ENCODE data around the gene FAM181A. TPM values are rescaled to one million over a fixed set of nuclear protein-coding genes. Genes with fewer than 3 reads are reported as not detected.

The FAM181A gene
- total RNA-seq, 2 donors from 2014 or later = not detected

DNA sequence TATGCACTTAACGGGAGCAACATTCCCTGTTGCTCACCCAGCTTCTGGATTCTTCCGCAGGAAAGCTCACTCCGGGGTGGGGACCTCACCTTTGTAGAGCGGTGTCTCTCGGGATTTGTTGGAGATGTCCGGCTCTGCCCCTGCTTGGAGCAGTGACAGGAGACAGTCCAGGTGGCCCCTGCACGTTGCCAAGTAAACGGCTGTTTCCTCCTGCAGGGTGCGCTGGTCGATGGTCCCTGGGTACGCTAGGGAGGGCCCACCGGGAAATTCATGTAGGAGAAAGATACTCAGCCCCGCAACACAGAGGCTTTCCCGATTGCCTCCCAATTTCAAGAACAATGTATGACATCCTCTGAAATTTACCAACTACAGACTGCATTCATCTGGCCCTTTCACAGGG lies 26.1 kb downstream of the FAM181A start:
- no peak for DNase-seq (ENCODE audit: low spot score in 2 of 2)
- Mint-ChIP-seq H3K27ac (no peak overlapping the region), H3K36me3 (peaks cover 10 to 45% of the 10 kb centered on the region in 2 donors), H3K9me3 (no peaks in the 10 kb centered on the region)
- ATAC-seq = no peak

- Mint-ChIP-seq H3K36me3 (peaks cover 10 to 47% of the 10 kb centered on the region in 2 donors), H3K27ac (peak overlapping the region in 1 of 2 donors; percentile 79), H3K9me3 (no peaks in the 10 kb centered on the region)
- ATAC-seq = no peak
- DNase-seq (ENCODE audit: low spot score in 2 of 2) = no peak
Observed at GRCh38 chr14:93953739-93954515, 26.8 kb downstream of the FAM181A start.

- no peak for DNase-seq (ENCODE audit: low spot score in 2 of 2)
- Mint-ChIP-seq H3K36me3 (peaks cover 10 to 52% of the 10 kb centered on the region in 2 donors), H3K27ac (peak overlapping the region in 1 of 2 donors; percentile 94), H3K9me3 (no peaks in the 10 kb centered on the region)
- ATAC-seq = no peak
Observed at GRCh38 chr14:93954516-93954830, 27.3 kb downstream of the FAM181A start.

GRCh38 chr14:93954900-93955849 lies 28.0 kb downstream of the FAM181A start:
- DNase-seq (ENCODE audit: low spot score in 2 of 2) (no peak), ATAC-seq (no peak)
- Mint-ChIP-seq H3K9me3 (no peaks in the 10 kb centered on the region), H3K27ac (peak overlapping the region; percentile 94), H3K36me3 (peaks cover 10 to 48% of the 10 kb centered on the region in 2 donors)

- Mint-ChIP-seq H3K27ac (peak overlapping the region; percentile 94), H3K9me3 (no peaks in the 10 kb centered on the region), H3K36me3 (peaks cover 10 to 41% of the 10 kb centered on the region in 2 donors)
- ATAC-seq (no peak), DNase-seq (ENCODE audit: low spot score in 2 of 2) (no peak)
Observed at GRCh38 chr14:93955850-93956481, 28.8 kb downstream of the FAM181A start.

- ATAC-seq (no peak), DNase-seq (ENCODE audit: low spot score in 2 of 2) (no peak)
- Mint-ChIP-seq H3K9me3 (no peaks in the 10 kb centered on the region), H3K36me3 (peaks cover 10 to 43% of the 10 kb centered on the region in 2 donors), H3K27ac (peak overlapping the region; percentile 94 to 96)
Observed at GRCh38 chr14:93956514-93957332, 29.6 kb downstream of the FAM181A start.

- ATAC-seq = no peak
- no peak for DNase-seq (ENCODE audit: low spot score in 2 of 2)
- Mint-ChIP-seq H3K36me3 (peaks cover 10 to 47% of the 10 kb centered on the region in 2 donors), H3K9me3 (no peaks in the 10 kb centered on the region), H3K27ac (peak overlapping the region; percentile 94 to 96)
Observed at GRCh38 chr14:93957333-93957710, 30.2 kb downstream of the FAM181A start.

GRCh38 chr14:93957751-93958566 lies 30.8 kb downstream of the FAM181A start:
- H3K36me3 Mint-ChIP-seq = peaks cover 10 to 45% of the 10 kb centered on the region in 2 donors
- peak overlapping the region; percentile 94 to 99 for H3K27ac Mint-ChIP-seq
- H3K9me3 Mint-ChIP-seq = no peaks in the 10 kb centered on the region
- ATAC-seq = no peak
- DNase-seq (ENCODE audit: low spot score in 2 of 2) = no peak

DNA sequence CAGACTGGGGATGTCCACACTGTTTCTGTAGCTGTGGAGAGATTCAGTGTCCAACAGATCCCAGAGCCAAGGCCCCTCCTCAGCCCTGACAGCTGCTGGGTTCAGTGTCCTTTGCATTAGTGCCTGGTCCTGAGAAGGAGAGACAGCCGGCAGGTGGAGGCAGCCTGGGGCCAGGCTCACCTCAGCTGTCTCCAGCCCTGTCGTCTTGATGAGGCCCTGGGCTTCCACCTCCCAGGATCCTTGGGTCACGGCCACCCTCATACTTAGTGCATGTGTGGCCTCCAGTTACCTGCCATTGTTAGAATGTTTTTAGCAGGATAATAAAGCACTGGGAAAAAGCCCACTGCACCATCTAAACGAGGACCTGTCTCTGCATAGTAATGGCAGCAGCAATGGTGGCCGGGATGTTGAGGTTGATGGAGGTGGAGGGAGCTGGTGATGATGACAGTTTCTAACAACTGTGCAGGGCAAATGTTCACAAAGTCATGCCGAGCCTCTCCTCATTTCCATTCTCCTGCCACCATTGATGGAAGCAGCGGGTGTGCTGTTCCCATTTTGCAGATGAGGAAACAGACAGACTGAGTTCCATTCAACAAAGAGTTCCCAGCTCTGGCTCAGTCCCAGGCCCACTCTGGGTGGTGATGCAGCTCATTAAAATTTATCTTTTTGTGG lies 31.6 kb downstream of the FAM181A start:
- peaks cover 10 to 41% of the 10 kb centered on the region in 2 donors for H3K36me3 Mint-ChIP-seq
- ATAC-seq (no peak), DNase-seq (ENCODE audit: low spot score in 2 of 2) (no peak)

GRCh38 chr14:93959239-93960107 lies 32.3 kb downstream of the FAM181A start:
- Mint-ChIP-seq H3K27ac (peak overlapping the region; percentile 94 to 99), H3K9me3 (peaks cover under 1 to 1% of the 10 kb centered on the region in 2 donors), H3K36me3 (peaks cover 8 to 38% of the 10 kb centered on the region in 2 donors)
- peak; percentile 88 to 97 for DNase-seq (ENCODE audit: low spot score in 2 of 2)
- peak; percentile 87 to 88 for ATAC-seq

More for the DNA sequence above, 31.6 kb downstream of the FAM181A start:
- Mint-ChIP-seq H3K9me3 (no peaks in the 10 kb centered on the region), H3K27ac (peak overlapping the region; percentile 94 to 99)

- H3K9me3 Mint-ChIP-seq = peaks cover 7% of the 10 kb centered on the region in 2 donors
- H3K36me3 Mint-ChIP-seq = peaks cover 4 to 40% of the 10 kb centered on the region in 2 donors
- DNase-seq (ENCODE audit: low spot score in 2 of 2) = peak in 1 of 2 donors; percentile 71
Observed at GRCh38 chr14:93960108-93960475, 32.9 kb downstream of the FAM181A start.

DNA sequence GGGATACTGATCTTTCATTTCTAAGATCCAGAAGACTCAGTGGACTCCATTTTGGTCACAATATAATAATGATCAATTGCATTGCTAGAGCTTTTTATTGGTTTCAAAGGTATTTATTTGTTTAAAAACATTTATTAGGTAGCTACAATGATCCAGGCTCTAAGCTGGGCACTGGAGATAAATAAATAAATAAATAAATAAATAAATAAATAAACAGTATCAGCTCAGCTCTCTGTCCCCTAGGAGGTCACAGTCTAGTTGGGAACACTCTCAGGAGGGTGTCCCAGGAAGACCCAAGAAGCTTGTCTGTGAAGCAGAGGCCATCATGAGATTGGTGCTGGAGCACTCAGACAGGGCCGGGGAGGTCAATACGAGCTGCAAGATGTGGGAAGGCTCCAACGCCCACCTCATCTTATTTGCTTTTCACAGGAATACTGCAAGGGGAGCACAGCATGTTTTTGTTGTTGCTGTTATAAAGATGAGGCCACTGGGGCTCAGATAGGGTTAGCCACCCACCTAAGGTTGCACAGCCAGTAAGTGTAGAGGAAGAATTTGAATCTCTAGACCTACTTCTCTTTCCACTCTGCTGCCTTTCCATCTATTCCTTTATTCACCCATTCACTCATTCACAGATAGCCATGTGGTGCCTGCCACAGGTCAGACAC lies 33.8 kb downstream of the FAM181A start:
- H3K9me3 Mint-ChIP-seq = peaks cover 8% of the 10 kb centered on the region in 2 donors
- DNase-seq (ENCODE audit: low spot score in 2 of 2) (no peak), ATAC-seq (no peak)
- H3K27ac Mint-ChIP-seq = peak overlapping the region; percentile 94 to 99
- H3K36me3 Mint-ChIP-seq = peaks cover 4 to 46% of the 10 kb centered on the region in 2 donors

More at GRCh38 chr14:93960108-93960475, 32.9 kb downstream of the FAM181A start:
- ATAC-seq = peak; percentile 40 to 62
- H3K27ac Mint-ChIP-seq = peak overlapping the region; percentile 94 to 99

DNA sequence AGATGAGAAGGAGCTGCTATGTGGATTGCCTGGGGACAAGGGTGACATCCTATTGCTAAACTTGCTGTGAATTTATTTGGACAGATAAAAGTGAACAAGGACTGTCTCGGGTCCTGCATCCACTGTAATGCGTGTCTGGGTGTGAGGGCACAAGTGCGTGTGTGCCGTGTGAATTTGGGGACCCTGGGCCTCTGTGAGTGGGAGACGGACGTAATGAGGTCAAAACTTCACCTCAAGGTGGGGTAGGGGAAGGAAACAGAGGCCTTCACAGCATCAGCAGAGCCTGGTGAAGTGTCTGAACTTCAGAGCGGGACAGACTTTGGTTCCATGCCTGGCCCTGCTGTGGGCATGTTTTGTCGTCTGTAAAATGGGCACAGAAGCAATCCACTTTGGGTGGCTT lies 34.5 kb downstream of the FAM181A start:
- no peak for DNase-seq (ENCODE audit: low spot score in 2 of 2)
- Mint-ChIP-seq H3K9me3 (peaks cover 8% of the 10 kb centered on the region in 2 donors), H3K36me3 (peaks cover 4 to 52% of the 10 kb centered on the region in 2 donors), H3K27ac (peak overlapping the region; percentile 22 to 93)
- ATAC-seq = no peak
